Measurements from ENCODE around the gene MFNG.

MFNG gene

DNA sequence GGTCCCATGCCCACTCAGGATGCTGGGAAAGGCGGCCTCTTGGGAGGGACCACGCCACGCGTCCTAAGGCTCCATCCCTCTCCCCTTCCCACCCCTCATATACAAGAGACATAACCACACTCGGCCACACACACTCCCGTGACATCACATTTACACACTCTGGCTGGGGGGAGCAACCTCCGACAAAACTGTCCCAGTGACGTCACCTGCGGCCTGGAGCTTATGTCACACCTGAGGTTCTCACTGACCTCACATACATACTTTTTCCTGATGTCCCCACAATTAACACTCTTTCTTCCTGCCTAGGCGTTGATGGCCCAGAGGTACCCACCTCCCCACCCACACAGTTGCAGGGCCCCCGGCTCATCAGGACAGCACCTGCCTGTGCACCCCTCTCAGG lies 60.8 kb downstream of the MFNG start:
- DNase-seq (ENCODE audit: low read depth in 2 of 2) = no peak

- DNase-seq (ENCODE audit: low read depth in 2 of 2) = no peak
Measured at GRCh38 chr22:37423283-37423682, 62.9 kb downstream of the MFNG start.

- no peak for DNase-seq (ENCODE audit: low read depth in 2 of 2)
Measured at GRCh38 chr22:37421468-37421877, 64.7 kb downstream of the MFNG start.

DNA sequence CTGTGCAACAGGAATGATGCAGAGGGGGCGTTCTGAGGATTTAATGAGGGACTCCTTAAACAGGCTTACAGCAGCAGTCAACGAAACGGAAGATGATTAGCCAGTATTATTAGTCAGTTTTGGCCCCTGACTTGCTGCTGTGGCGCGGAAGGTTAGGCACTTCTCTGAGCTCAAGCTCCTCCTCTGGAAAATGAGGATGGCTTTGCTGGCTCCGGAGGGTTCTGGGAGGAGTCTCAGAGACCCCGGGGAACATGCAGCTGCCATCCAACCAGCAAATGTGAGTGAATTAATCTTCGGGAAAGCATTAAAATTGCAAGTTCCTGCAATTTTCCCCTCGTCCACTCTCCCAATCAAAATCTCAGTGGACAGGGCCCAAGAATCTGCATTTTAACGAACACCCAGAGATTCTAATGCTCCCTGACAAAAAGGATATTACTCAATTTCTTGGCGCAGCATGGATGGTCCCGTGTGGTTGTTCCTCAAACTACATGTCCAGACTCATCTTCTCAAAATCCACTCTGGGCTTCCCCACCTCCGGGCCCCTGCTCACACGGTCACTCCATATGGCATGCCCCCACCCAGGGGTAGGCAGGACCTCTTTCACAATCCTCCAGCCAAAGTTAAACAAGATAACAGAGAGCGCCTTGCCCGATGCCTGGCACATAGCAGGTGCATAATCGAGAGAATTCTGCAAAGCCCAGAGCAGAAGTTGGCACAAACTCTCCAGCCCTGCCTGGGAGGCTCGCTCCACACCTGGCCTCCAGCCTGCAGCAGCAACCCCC lies 65.3 kb downstream of the MFNG start:
- DNase-seq (ENCODE audit: low read depth in 2 of 2) = no peak

DNA sequence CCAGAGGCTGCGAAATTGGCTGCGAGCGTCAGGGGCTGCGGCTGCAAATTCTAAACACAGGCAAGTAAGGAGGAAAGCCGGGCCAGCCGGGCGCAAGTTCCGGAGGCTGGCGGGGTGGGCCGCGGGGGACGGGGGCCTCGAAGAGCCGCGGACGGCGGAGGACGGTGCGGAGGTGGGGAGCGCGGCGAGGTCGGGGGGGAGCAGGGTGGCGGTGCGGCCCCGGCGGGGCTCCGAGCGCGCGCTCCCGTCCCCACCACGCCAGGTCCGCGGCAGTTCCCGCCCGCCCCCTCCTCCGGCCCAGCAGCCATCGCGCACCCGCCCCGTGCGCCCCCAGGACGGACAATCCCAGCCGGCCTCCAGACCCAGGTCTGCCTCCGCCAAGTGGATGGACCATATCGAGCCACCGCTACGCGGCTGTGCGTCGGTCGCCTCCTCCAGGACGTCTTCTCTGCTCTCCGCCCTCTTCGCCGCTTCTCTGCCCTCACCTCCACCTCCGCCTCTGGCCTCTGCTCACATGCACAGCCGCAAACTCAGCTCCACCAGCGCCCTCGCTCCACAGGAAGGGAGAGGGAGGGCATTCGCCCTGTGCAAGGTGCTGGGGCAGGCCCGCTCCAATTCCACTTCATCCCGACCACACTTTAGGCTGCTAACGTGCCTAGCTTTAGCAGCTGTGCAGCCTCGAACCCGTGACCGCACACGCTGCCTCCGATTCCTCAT lies 66.1 kb downstream of the MFNG start:
- DNase-seq (ENCODE audit: low read depth in 2 of 2) = peak in 1 of 2 donors; percentile 15

GRCh38 chr22:37419370-37419968 lies 66.7 kb downstream of the MFNG start:
- DNase-seq (ENCODE audit: low read depth in 2 of 2) = no peak

Measured in activated CD4-positive, alpha-beta T cell treated with anti-CD3 and anti-CD28 coated beads for 24 hours (primary cell).